Subcutaneous adipose tissue (tissue), 4 donors: ENCODE data around the gene SLC25A23. TPM values are rescaled to one million over a fixed set of nuclear protein-coding genes. Genes with fewer than 3 reads are reported as not detected.

Experiments
- total RNA-seq, 4 donors: library from RNA; depleted of rRNA; stranded (reverse); fragments of >200 nt; gene quantifications; one replicate each; pipeline ENCODE4 v1.1.0, GENCODE V29; 2016
- TF ChIP-seq, protein P1 (sequence below): fragments of 450-650 bp; IDR thresholded peaks from one replicate; pipeline ENCODE4 v1.5.1; 2016; ENCODE audit warnings: low read depth, mild to moderate bottlenecking, control low read depth, antibody characterized with exemption, moderate library complexity

The SLC25A23 gene
- total RNA-seq, 4 donors from 2014 or later: 14.3 to 50.9 (median 23.9) TPM

DNA sequence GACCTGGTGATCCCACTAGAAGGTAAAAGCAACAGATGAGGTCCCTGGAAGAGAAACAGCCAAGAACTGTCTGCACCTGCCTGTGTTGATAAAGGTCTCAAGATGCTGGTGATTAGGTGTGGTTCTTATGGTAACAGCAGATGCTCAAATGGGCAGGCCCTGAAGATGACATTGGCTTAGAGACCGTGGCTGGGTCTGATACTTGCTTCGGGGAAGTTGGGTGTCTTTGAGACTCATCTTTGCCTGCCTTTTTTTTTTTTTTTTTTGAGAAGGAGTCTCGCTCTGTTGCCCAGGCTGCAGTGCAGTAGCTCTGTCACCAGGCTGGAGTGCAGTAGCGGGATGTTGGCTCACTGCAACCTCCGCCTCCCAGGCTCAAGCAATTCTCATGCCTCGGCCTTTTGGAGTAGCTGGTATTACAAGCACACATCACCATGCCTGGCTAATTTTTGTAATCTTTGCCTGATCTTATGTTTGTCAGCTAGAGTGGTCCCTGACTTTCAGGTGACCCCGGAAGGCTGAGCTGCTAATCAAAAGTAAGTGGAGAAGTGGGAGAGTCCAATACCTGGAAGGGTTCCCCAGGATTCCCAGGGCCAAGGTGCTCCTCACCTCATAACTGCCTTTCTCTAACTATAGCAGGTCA is 7.9 kb downstream of the SLC25A23 start:
- TF ChIP-seq, protein P1, sequence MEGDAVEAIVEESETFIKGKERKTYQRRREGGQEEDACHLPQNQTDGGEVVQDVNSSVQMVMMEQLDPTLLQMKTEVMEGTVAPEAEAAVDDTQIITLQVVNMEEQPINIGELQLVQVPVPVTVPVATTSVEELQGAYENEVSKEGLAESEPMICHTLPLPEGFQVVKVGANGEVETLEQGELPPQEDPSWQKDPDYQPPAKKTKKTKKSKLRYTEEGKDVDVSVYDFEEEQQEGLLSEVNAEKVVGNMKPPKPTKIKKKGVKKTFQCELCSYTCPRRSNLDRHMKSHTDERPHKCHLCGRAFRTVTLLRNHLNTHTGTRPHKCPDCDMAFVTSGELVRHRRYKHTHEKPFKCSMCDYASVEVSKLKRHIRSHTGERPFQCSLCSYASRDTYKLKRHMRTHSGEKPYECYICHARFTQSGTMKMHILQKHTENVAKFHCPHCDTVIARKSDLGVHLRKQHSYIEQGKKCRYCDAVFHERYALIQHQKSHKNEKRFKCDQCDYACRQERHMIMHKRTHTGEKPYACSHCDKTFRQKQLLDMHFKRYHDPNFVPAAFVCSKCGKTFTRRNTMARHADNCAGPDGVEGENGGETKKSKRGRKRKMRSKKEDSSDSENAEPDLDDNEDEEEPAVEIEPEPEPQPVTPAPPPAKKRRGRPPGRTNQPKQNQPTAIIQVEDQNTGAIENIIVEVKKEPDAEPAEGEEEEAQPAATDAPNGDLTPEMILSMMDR: no peak

DNA sequence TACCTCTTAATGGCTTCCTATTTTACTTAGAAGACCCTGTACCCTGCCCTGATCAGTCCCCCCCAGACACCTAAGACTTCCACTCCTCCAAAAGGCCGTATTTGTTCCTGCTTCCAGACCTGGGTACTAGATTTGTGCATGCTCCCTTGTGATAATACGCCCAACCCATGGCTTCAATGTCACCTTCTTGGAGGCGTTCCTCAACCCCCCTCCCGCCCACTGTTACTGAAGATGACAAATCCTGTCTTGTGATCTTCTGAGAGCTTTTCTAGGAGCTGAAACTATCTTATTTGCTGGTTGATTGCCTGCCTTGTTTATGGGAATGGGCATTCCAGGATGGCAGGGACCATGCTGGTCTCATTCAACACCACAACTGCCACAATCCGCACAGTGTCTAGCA is 9.4 kb downstream of the SLC25A23 start:
- TF ChIP-seq, protein P1: no peak

DNA sequence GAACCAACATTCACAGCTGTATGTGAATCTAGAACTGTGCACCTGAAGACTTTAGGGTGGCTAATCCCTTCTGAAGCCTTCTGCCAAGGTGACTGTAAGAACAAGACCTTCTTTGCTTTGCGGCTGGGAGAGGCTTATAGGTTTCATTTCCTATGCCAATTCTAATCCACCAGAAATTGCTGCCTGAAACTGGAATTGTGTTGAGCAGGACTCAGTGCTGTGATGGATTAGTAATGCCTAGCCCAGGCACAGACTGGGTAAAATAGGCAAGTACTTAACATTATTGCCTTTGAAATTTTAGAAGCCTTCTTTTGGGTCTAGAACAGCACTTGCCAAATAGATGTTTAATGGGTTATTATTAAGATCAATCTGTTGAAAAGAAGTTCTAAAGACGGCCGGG is 11.5 kb downstream of the SLC25A23 start:
- TF ChIP-seq, protein P1: no peak

DNA sequence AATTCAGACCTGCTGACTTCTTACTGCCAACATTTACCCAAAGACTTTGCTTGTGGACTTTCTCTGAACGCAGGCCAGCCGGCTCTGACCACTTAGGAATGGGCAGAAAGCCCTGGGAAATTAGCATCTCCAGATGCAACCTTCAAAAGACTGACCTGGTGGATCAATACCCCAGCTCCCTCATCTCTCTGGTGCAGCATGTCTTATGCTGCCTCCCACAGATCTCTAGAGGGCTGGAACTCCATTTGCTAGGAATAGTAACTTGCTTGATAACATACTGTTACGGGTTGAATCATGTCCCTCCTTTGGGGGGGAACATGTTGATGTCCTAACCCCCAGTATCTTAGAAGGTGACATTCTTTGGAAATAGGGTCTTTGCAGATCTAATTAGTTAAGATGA is 13.1 kb downstream of the SLC25A23 start:
- TF ChIP-seq, protein P1: no peak

DNA sequence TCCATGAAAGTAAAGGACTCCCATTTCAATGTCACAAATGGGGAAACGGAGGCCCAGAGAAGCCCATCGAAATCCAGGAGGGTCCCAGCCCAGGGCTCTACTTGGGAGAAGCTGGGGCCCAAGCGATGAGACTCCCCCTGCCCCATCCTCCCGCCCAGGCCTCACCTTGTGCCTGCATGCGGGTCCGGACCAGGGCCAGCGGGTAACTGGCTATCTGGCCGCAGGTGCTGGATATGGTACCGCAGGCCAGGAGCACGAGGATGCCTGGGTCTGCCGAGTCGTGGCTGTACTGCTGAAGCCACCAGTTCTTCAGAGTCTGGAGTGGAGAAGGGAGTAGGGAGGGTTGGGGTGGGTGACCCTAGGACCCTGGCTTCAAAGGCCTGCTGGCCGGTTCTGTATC is 15.6 kb downstream of the SLC25A23 start:
- TF ChIP-seq, protein P1: no peak

DNA sequence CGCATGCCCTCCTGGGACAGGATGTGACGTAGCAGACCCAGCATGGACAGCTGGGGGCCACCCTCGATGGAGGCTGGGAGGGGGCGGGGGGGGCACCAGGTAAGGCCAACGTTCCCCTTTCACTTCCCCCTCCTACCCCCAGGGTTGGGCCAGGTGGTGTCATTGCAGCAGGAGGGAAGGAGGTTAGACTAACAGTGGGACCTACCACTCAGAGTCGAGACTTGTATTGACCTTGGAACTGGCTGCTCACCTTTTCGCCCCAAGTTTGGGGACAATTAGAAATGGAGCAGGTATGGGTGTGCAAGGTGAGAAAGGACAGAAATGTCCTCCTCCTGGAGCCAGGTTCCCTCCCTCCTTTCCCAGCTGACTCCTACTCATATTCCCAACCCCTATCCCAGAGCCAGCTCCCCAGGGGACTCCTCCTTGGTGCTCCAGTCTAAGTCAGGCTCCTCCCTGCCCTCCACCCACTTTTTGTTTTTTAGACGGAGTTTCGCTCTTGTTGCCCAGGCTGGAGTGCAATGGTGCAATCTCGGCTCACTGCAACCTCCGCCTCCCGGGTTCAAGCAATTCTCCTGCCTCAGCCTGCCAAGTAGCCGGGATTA is 17.4 kb downstream of the SLC25A23 start:
- TF ChIP-seq, protein P1: no peak

DNA sequence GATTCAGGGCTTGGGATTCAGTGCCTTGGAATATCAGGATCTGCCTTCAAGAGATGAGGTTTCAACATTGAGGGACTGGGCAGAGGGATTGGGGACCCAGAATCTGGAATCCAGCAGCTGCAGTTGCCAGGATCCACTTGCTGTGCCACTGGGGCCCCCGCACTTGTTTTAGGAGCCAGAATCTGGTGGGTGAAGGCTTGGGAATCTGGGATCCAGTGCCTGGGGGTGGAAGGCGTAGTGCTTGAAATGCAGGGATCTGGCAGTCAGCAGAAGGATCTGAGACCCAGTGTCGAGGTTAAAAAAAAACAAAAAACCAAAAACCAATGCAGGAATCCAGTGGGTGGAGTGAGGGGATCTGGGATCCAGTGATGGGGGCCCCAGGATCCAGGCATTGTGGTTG is 18.7 kb downstream of the SLC25A23 start:
- TF ChIP-seq, protein P1: no peak
